Astrocyte (in vitro differentiated cells and primary cell): ENCODE measurements around the gene MPRIP. TPM values are rescaled to one million over a fixed set of nuclear protein-coding genes. Genes with fewer than 3 reads are reported as not detected.

Experiments used
- DNase-seq: peaks from one replicate; pipeline ENCODE4 v3.0.0-alpha.2; 2010; ENCODE audit warnings: low read depth
- FAIRE-seq: peaks from 2 replicates; lab custom pipeline; 2011; peaks lifted over from hg19 to GRCh38; lab: Jason Lieb, UNC
- H2AFZ ChIP-seq: 2 replicates; pipeline ENCODE4 v1.6.0; 2012; ENCODE audit warnings: low read depth, low read length, inconsistent platforms
- H3K27ac ChIP-seq: 2 replicates; pipeline ENCODE4 v1.5.1; 2011; ENCODE audit warnings: low read depth, low read length, inconsistent platforms
- H3K27me3 ChIP-seq: 2 replicates; pipeline ENCODE4 v1.6.0; 2011; ENCODE audit warnings: low read length, inconsistent platforms; ENCODE audit not compliant: insufficient read depth
- H3K36me3 ChIP-seq: 2 replicates; pipeline ENCODE4 v1.5.1; 2011; ENCODE audit warnings: low read length, inconsistent platforms; ENCODE audit not compliant: insufficient read depth
- H3K4me1 ChIP-seq: 2 replicates; pipeline ENCODE4 v1.5.1; 2011; ENCODE audit warnings: low read length, inconsistent platforms; ENCODE audit not compliant: insufficient read depth
- H3K4me2 ChIP-seq: 2 replicates; pipeline ENCODE4 v1.6.0; 2012; ENCODE audit warnings: low read length, inconsistent platforms
- H3K4me3 ChIP-seq: 2 replicates; pipeline ENCODE4 v1.5.1; 2011; ENCODE audit warnings: low read depth, mild to moderate bottlenecking, low read length, inconsistent platforms; ENCODE audit not compliant: insufficient read depth
- H3K79me2 ChIP-seq: 2 replicates; pipeline ENCODE4 v1.6.0; 2012; ENCODE audit warnings: mild to moderate bottlenecking, low read length, inconsistent platforms; ENCODE audit not compliant: insufficient read depth
- H3K9ac ChIP-seq: 2 replicates; pipeline ENCODE4 v1.6.0; 2012; ENCODE audit warnings: mild to moderate bottlenecking, low read length, inconsistent platforms
- H3K9me3 ChIP-seq: 2 replicates; pipeline ENCODE4 v1.5.1; 2012; ENCODE audit warnings: low read depth, mild to moderate bottlenecking, low read length, inconsistent platforms; ENCODE audit not compliant: insufficient read depth
- H4K20me1 ChIP-seq: 2 replicates; pipeline ENCODE4 v1.6.0; 2012; ENCODE audit warnings: low read length, inconsistent platforms; ENCODE audit not compliant: insufficient read depth
- H3K27ac Mint-ChIP-seq: one replicate; pipeline ENCODE4 v1.8.0; 2021; ENCODE audit warnings: mild to moderate bottlenecking, mixed read lengths; ENCODE audit not compliant: unreplicated experiment
- H3K27me3 Mint-ChIP-seq: one replicate; pipeline ENCODE4 v1.8.0; 2021; ENCODE audit warnings: low read depth, mixed read lengths; ENCODE audit not compliant: unreplicated experiment
- H3K36me3 Mint-ChIP-seq: one replicate; pipeline ENCODE4 v1.8.0; 2021; ENCODE audit warnings: low read depth, mixed read lengths; ENCODE audit not compliant: unreplicated experiment
- H3K4me1 Mint-ChIP-seq: one replicate; pipeline ENCODE4 v1.8.0; 2021; ENCODE audit warnings: low read depth, mixed read lengths; ENCODE audit not compliant: unreplicated experiment
- H3K4me3 Mint-ChIP-seq: one replicate; pipeline ENCODE4 v1.8.0; 2021; ENCODE audit warnings: mild to moderate bottlenecking, moderate library complexity, mixed read lengths; ENCODE audit not compliant: unreplicated experiment
- H3K9me3 Mint-ChIP-seq: one replicate; pipeline ENCODE4 v1.8.0; 2021; ENCODE audit warnings: mild to moderate bottlenecking, mixed read lengths; ENCODE audit not compliant: unreplicated experiment
- EZH2 ChIP-seq: IDR thresholded peaks from 2 replicates; pipeline ENCODE4 v1.6.1; 2012; ENCODE audit warnings: mild to moderate bottlenecking, low read length, inconsistent platforms; ENCODE audit not compliant: insufficient read depth
- total RNA-seq: library from RNA; stranded (reverse); gene quantifications from 2 replicates; pipeline ENCODE4 v1.2.1, GENCODE V29; 2021
- TF ChIP-seq, protein P1 (sequence below): IDR thresholded peaks from 2 replicates; pipeline ENCODE4 v1.5.1; 2011; ENCODE audit warnings: low read depth, mild to moderate bottlenecking, inconsistent platforms, low read length, moderate library complexity; ENCODE audit not compliant: insufficient read depth

MPRIP gene
- total RNA-seq, 1 donor from 2014 or later, result 176 TPM

DNA sequence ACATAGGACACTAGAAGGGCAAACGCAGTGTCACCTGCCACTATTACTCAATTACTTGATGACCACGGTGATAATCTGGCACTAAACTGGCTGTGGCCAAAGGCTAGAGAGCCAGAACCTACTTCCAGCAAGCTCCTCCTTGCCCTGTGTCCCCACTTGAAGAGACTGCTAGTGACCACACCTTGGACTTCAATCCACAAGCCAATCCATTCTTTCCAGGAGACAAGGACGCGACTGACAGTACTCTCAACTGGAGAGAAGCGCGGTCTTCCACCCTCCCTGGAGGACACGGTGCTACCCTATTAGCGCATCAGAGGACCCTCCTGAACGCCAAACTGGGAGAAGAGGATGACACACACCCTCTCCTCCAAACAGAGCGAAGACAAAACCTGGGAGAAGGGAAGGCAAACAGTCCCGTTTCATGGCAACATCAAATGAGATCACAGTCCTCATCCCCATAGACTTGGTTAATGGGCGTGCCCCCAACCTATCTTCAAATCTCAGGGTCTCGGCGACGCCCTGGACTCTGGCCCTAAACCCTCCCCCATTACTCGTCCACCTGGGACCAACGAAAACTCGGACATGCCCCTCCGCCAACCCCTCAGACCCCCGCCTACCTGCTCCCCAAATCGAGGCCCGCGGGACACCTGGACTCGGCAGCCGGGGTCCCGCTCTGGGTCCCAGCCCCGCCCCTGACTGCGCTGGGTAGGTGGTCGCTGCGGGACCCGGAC is 194.2 kb downstream of the MPRIP start:
- Mint-ChIP-seq H3K27ac (peak overlapping the region; percentile 99), H3K4me3 (peak overlapping the region; percentile 99), H3K36me3 (peaks cover 4% of the 10 kb centered on the region), H3K4me1 (peaks cover 11% of the 10 kb centered on the region), H3K27me3 (no peaks in the 10 kb centered on the region), H3K9me3 (no peaks in the 10 kb centered on the region)
- Histone ChIP-seq H3K9me3 (no peaks in the 10 kb centered on the region), H3K4me2 (peak overlapping the region; percentile 95), H3K4me1 (peaks cover 19% of the 10 kb centered on the region), H2AFZ (peak overlapping the region; percentile 100), H3K27me3 (no peaks in the 10 kb centered on the region), H3K79me2 (peaks cover 48% of the 10 kb centered on the region), H3K27ac (peak overlapping the region; percentile 100), H4K20me1 (peaks cover 44% of the 10 kb centered on the region), H3K9ac (peak overlapping the region; percentile 100), H3K4me3 (peak overlapping the region; percentile 81), H3K36me3 (peaks cover under 1% of the 10 kb centered on the region)
- TF ChIP-seq, protein P1, sequence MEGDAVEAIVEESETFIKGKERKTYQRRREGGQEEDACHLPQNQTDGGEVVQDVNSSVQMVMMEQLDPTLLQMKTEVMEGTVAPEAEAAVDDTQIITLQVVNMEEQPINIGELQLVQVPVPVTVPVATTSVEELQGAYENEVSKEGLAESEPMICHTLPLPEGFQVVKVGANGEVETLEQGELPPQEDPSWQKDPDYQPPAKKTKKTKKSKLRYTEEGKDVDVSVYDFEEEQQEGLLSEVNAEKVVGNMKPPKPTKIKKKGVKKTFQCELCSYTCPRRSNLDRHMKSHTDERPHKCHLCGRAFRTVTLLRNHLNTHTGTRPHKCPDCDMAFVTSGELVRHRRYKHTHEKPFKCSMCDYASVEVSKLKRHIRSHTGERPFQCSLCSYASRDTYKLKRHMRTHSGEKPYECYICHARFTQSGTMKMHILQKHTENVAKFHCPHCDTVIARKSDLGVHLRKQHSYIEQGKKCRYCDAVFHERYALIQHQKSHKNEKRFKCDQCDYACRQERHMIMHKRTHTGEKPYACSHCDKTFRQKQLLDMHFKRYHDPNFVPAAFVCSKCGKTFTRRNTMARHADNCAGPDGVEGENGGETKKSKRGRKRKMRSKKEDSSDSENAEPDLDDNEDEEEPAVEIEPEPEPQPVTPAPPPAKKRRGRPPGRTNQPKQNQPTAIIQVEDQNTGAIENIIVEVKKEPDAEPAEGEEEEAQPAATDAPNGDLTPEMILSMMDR, result no peak
- no peak for TF ChIP-seq EZH2
- no peak for FAIRE-seq
- DNase-seq, result peak; percentile 30

DNA sequence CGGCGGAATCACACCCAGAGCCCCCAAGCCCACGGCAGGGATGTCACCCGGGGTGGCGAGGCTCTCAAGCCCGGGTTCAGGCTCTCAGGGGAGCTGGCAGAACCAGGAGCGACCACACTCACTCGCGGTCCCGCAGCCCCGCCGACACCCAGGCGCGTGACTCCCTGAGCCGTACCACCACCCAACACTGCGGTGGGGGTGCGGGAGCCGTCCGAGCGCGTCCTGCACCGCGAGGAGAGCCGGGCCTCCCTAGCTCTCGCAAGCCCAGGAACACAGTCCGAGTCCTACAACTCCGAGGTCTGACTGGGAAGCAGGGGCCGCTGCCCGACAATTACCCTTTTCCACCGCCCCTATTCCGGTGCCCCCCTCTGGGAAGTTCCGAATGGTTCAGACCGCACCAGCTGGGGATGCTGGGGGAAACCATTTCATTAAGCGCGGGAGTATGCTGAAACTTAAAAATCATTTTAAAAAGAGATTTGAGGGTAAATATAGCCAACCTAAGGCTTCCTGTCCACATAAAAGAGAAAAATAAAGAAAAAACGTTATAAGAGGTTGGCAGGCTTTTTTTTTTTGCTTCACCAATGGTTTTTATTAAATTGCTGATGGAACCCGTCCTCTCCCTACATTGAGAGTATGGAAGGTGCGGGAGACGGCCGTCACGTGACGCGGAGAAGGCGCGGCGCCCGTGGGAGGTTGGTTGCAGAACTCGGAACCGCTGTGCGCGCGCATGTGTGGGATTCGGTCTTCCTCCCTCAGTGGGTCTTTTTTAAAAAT is 195.0 kb downstream of the MPRIP start, which contains the start of gene FLCN:
TSS of gene FLCN (minus strand) at position 143 of the 774 bp plus-strand sequence. CDS start 9,031 bp downstream, outside the sequence.
- Histone ChIP-seq H3K9ac (peak within 1 kb of the TSS; percentile 100), H3K27ac (peak within 1 kb of the TSS; percentile 100), H3K4me1 (peaks cover 19% of the 10 kb centered on the region), H3K36me3 (no peaks in the 10 kb centered on the region), H4K20me1 (peaks cover 37% of the 10 kb centered on the region), H3K4me2 (peak within 1 kb of the TSS; percentile 95), H3K27me3 (no peaks in the 10 kb centered on the region), H3K79me2 (peaks cover 41% of the 10 kb centered on the region), H2AFZ (peak within 1 kb of the TSS; percentile 100), H3K4me3 (peak within 1 kb of the TSS; percentile 81), H3K9me3 (no peaks in the 10 kb centered on the region)
- H3K27ac Mint-ChIP-seq, result peak within 1 kb of the TSS; percentile 100
- peaks cover 11% of the 10 kb centered on the region for H3K4me1 Mint-ChIP-seq
- H3K27me3 Mint-ChIP-seq, result no peaks in the 10 kb centered on the region
- no peaks in the 10 kb centered on the region for H3K36me3 Mint-ChIP-seq
- no peaks in the 10 kb centered on the region for H3K9me3 Mint-ChIP-seq
- FAIRE-seq (no peak), DNase-seq (peak; percentile 84)
- peak within 1 kb of the TSS; percentile 99 for H3K4me3 Mint-ChIP-seq
- TF ChIP-seq, protein P1, result no peak
- TF ChIP-seq EZH2, result no peak
